H9 (cell line): ENCODE measurements around the gene PGLYRP4. TPM values are rescaled to one million over a fixed set of nuclear protein-coding genes. Genes with fewer than 3 reads are reported as not detected.

ENCODE experiments used
- DNase-seq: peaks from one replicate; pipeline ENCODE4 v3.0.0-alpha.2; 2017
- H2AFZ ChIP-seq: one replicate; pipeline ENCODE4 v1.6.1; 2013; ENCODE audit warnings: mild to moderate bottlenecking, low read length, control low read depth, moderate library complexity
- H2AK5ac ChIP-seq: 2 replicates; pipeline ENCODE4 v1.6.1; 2013; ENCODE audit warnings: low read length, control low read depth, mixed read lengths; ENCODE audit not compliant: insufficient read length
- H2BK120ac ChIP-seq: one replicate; pipeline ENCODE4 v1.6.1; 2013; ENCODE audit warnings: low read depth, mild to moderate bottlenecking, low read length, control low read depth, inconsistent platforms; ENCODE audit not compliant: poor library complexity, severe bottlenecking
- H2BK12ac ChIP-seq: 2 replicates; pipeline ENCODE4 v1.6.1; 2013; ENCODE audit warnings: low read length, control low read depth, mixed read lengths, low read depth; ENCODE audit not compliant: insufficient read length
- H2BK15ac ChIP-seq: 2 replicates; pipeline ENCODE4 v1.6.1; 2013; ENCODE audit warnings: low read depth, low read length, control low read depth
- H2BK20ac ChIP-seq: one replicate; pipeline ENCODE4 v1.6.1; 2013; ENCODE audit warnings: low read depth, mild to moderate bottlenecking, low read length, control low read depth, inconsistent platforms; ENCODE audit not compliant: poor library complexity, severe bottlenecking
- H2BK5ac ChIP-seq: 2 replicates; pipeline ENCODE4 v1.6.1; 2013; ENCODE audit warnings: low read length, control low read depth, mixed read lengths; ENCODE audit not compliant: insufficient read length
- H3K14ac ChIP-seq: 2 replicates; pipeline ENCODE4 v1.6.1; 2013; ENCODE audit warnings: low read length, control low read depth; ENCODE audit not compliant: insufficient read depth
- H3K18ac ChIP-seq: 2 replicates; pipeline ENCODE4 v1.6.1; 2013; ENCODE audit warnings: low read depth, mild to moderate bottlenecking, mixed read lengths, low read length, control low read depth; ENCODE audit not compliant: insufficient read length
- H3K23ac ChIP-seq: 2 replicates; pipeline ENCODE4 v1.6.1; 2013; ENCODE audit warnings: low read length, control low read depth, mixed read lengths, low read depth; ENCODE audit not compliant: insufficient read length
- H3K23me2 ChIP-seq: 2 replicates; pipeline ENCODE4 v1.6.1; 2013; ENCODE audit warnings: low read depth, mild to moderate bottlenecking, mixed read lengths, low read length, control low read depth; ENCODE audit not compliant: insufficient read length, poor library complexity, severe bottlenecking
- H3K27ac ChIP-seq: 2 replicates; pipeline ENCODE4 v1.5.1; 2013; ENCODE audit warnings: low read length, control low read depth, mixed read lengths, low read depth; ENCODE audit not compliant: insufficient read length
- H3K27me3 ChIP-seq: 2 replicates; pipeline ENCODE4 v1.6.1; 2013; ENCODE audit warnings: low read length, control low read depth, inconsistent platforms; ENCODE audit not compliant: insufficient read depth
- H3K4ac ChIP-seq: 2 replicates; pipeline ENCODE4 v1.6.1; 2013; ENCODE audit warnings: low read depth, mild to moderate bottlenecking, control low read depth, inconsistent platforms, low read length, moderate library complexity
- H3K4me1 ChIP-seq: 2 replicates; pipeline ENCODE4 v1.6.1; 2013; ENCODE audit warnings: low read length, control low read depth, inconsistent platforms; ENCODE audit not compliant: insufficient read depth
- H3K4me2 ChIP-seq: 2 replicates; pipeline ENCODE4 v1.6.1; 2013; ENCODE audit warnings: low read length, control low read depth, mixed read lengths; ENCODE audit not compliant: insufficient read length, insufficient read depth
- H3K56ac ChIP-seq: 2 replicates; pipeline ENCODE4 v1.6.1; 2013; ENCODE audit warnings: low read depth, mild to moderate bottlenecking, mixed read lengths, low read length, control low read depth; ENCODE audit not compliant: insufficient read length
- H3K79me1 ChIP-seq: 2 replicates; pipeline ENCODE4 v1.6.1; 2013; ENCODE audit warnings: low read depth, mild to moderate bottlenecking, moderate library complexity, low read length, control low read depth, inconsistent platforms; ENCODE audit not compliant: insufficient read depth, poor library complexity, severe bottlenecking
- H3K79me2 ChIP-seq: 2 replicates; pipeline ENCODE4 v1.6.1; 2013; ENCODE audit warnings: low read length, control low read depth, inconsistent platforms; ENCODE audit not compliant: insufficient read depth
- H3K9ac ChIP-seq: 2 replicates; pipeline ENCODE4 v1.6.1; 2013; ENCODE audit warnings: low read length, control low read depth, mixed read lengths; ENCODE audit not compliant: insufficient read length; ENCODE audit errors: extremely low read depth
- H3K9me3 ChIP-seq: one replicate; pipeline ENCODE4 v1.6.1; 2013; ENCODE audit warnings: low read depth, low read length, inconsistent platforms; ENCODE audit not compliant: control insufficient read depth
- H3T11ph ChIP-seq: one replicate; pipeline ENCODE4 v1.6.1; 2013; ENCODE audit warnings: mild to moderate bottlenecking, low read length, control low read depth, inconsistent platforms
- H4K20me1 ChIP-seq: one replicate; pipeline ENCODE4 v1.6.1; 2013; ENCODE audit not compliant: control insufficient read depth, insufficient read length, insufficient read depth
- H4K5ac ChIP-seq: 2 replicates; pipeline ENCODE4 v1.6.1; 2013; ENCODE audit warnings: low read depth, mild to moderate bottlenecking, mixed read lengths, low read length, control low read depth; ENCODE audit not compliant: insufficient read length
- H4K8ac ChIP-seq: replicated peaks from 2 replicates; pipeline ENCODE4 v1.6.1; 2013; ENCODE audit warnings: low read length, control low read depth, mixed read lengths, low read depth; ENCODE audit not compliant: insufficient read length
- H4K91ac ChIP-seq: 2 replicates; pipeline ENCODE4 v1.6.1; 2013; ENCODE audit warnings: low read depth, mild to moderate bottlenecking, moderate library complexity, mixed read lengths, low read length, control low read depth; ENCODE audit not compliant: insufficient read length
- H3K27ac Mint-ChIP-seq, 3 experiments: 2 replicates in 2 of 3; 3 replicates in 1 of 3; pipeline ENCODE4 v1.8.0; 2020 to 2021; ENCODE audit warnings: mixed read lengths in 3 of 3, mild to moderate bottlenecking in 1 of 3, moderate library complexity in 1 of 3
- H3K27me3 Mint-ChIP-seq: 2 replicates; pipeline ENCODE4 v1.8.0; 2021; ENCODE audit warnings: low read depth, mild to moderate bottlenecking, moderate library complexity, mixed read lengths
- H3K36me3 Mint-ChIP-seq, 3 experiments: 2 replicates in 2 of 3; 3 replicates in 1 of 3; pipeline ENCODE4 v1.8.0; 2020 to 2021; ENCODE audit warnings: low read depth in 3 of 3, mixed read lengths in 3 of 3; ENCODE audit not compliant: insufficient read depth in 1 of 3
- H3K4me1 Mint-ChIP-seq, 2 experiments: 2 replicates each; pipeline ENCODE4 v1.8.0; 2020; ENCODE audit warnings: mixed read lengths in 2 of 2
- H3K4me3 Mint-ChIP-seq, 2 experiments: 2 replicates in 1 of 2; 3 replicates in 1 of 2; pipeline ENCODE4 v1.8.0; 2020 to 2021; ENCODE audit warnings: mild to moderate bottlenecking in 2 of 2, mixed read lengths in 2 of 2, moderate library complexity in 1 of 2
- H3K9me3 Mint-ChIP-seq, 2 experiments: 2 replicates in 1 of 2; 3 replicates in 1 of 2; pipeline ENCODE4 v1.8.0; 2020; ENCODE audit warnings: mild to moderate bottlenecking in 2 of 2, mixed read lengths in 2 of 2, moderate library complexity in 1 of 2
- CTCF ChIP-seq: fragments of 200-600 bp; sonication (generic); conservative IDR thresholded peaks from 3 replicates; pipeline ENCODE4 v1.8.0; 2021; ENCODE audit warnings: antibody characterized with exemption, mild to moderate bottlenecking
- WGBS: extraction: QIAGEN DNeasy Blood & Tissue Kit; methylation state at CpG from one replicate; pipeline ENCODE4 v1.1.7; 2013; ENCODE audit warnings: missing lambda C conversion rate, low lambda C conversion rate, mixed read lengths; ENCODE audit not compliant: insufficient read length; ENCODE audit errors: extremely low coverage; 5-methylcytosine and 5-hydroxymethylcytosine counted together
- total RNA-seq: library from RNA; stranded (reverse); gene quantifications from 2 replicates; pipeline ENCODE4 v1.2.1, GENCODE V29; 2021

PGLYRP4 gene
- total RNA-seq, 1 experiment from 2014 or later: not detected

GRCh38 chr1:153387785-153388184 is 39.1 kb upstream of the PGLYRP4 start:
- Histone ChIP-seq H3K27ac (no peak overlapping the region), H3K79me1 (no peaks in the 10 kb centered on the region), H3K4me1 (no peaks in the 10 kb centered on the region), H3K4me2 (no peak overlapping the region), H2AFZ (no peak overlapping the region), H2BK20ac (no peak overlapping the region), H4K8ac (no peak overlapping the region), H3K56ac (no peak overlapping the region), H3K23ac (no peak overlapping the region), H3K4ac (no peak overlapping the region), H2BK12ac (no peak overlapping the region), H3T11ph (no peak overlapping the region), H3K9me3 (no peaks in the 10 kb centered on the region), H3K79me2 (no peaks in the 10 kb centered on the region), H2BK15ac (no peak overlapping the region), H4K91ac (no peak overlapping the region), H3K23me2 (no peaks in the 10 kb centered on the region), H3K18ac (no peak overlapping the region), H2AK5ac (no peak overlapping the region), H2BK120ac (no peak overlapping the region), H3K9ac (no peak overlapping the region), H4K20me1 (no peaks in the 10 kb centered on the region), H3K27me3 (no peaks in the 10 kb centered on the region), H4K5ac (no peak overlapping the region), H3K14ac (no peak overlapping the region), H2BK5ac (no peak overlapping the region)
- H3K36me3 Mint-ChIP-seq: no peaks in the 10 kb centered on the region
- 0 out of 5 replicates have a peak, but pooled peaks cover 0 to under 1% of the 10 kb centered on the region in 2 experiments for H3K9me3 Mint-ChIP-seq
- no peaks in the 10 kb centered on the region for H3K4me1 Mint-ChIP-seq
- H3K27ac Mint-ChIP-seq: no peak overlapping the region
- no CpG with 5 or more reads among the region's 4 CpGs for WGBS
- no peak for TF ChIP-seq CTCF
- no peak overlapping the region for H3K4me3 Mint-ChIP-seq
- H3K27me3 Mint-ChIP-seq: peaks cover 13% of the 10 kb centered on the region
- no peak for DNase-seq
